MG63 (cell line): ENCODE measurements around the gene GLS2. TPM values are rescaled to one million over a fixed set of nuclear protein-coding genes. Genes with fewer than 3 reads are reported as not detected.
A peak's percentile ranks its signal among the peaks of the same experiment; 100 is the strongest.
"Not testable (repeated sequence)": the region's sequence is repeated elsewhere in the genome, so short reads cannot be mapped to it uniquely, and the experiment has no call there.

Experiments used
- DNase-seq: peaks from one replicate; pipeline ENCODE4 v3.0.0-alpha.2; 2020
- H3K27me3 ChIP-seq: fragments of 250-450 bp; sonication (Bioruptor Pico); 2 replicates; pipeline ENCODE4 v1.5.1; 2020; ENCODE audit warnings: mild to moderate bottlenecking, moderate library complexity
- H3K36me3 ChIP-seq: fragments of 250-450 bp; sonication (Bioruptor Pico); 2 replicates; pipeline ENCODE4 v1.5.1; 2020; ENCODE audit warnings: mild to moderate bottlenecking, moderate library complexity
- H3K4me3 ChIP-seq: fragments of 250-450 bp; sonication (Bioruptor Pico); 2 replicates; pipeline ENCODE4 v1.5.1; 2020; ENCODE audit warnings: mild to moderate bottlenecking, moderate library complexity
- H3K9me3 ChIP-seq: fragments of 250-450 bp; sonication (Bioruptor Pico); 2 replicates; pipeline ENCODE4 v1.5.1; 2020; ENCODE audit warnings: mild to moderate bottlenecking, moderate library complexity
- total RNA-seq: library from RNA; depleted of rRNA; stranded (reverse); fragments of >200 nt; shearing (Covaris generic); gene quantifications from 2 replicates; pipeline ENCODE4 v1.2.3, GENCODE V29; 2014; ENCODE audit warnings: low replicate concordance

Gene GLS2
- total RNA-seq, 1 experiment from 2014 or later, result 1.5 TPM

DNA sequence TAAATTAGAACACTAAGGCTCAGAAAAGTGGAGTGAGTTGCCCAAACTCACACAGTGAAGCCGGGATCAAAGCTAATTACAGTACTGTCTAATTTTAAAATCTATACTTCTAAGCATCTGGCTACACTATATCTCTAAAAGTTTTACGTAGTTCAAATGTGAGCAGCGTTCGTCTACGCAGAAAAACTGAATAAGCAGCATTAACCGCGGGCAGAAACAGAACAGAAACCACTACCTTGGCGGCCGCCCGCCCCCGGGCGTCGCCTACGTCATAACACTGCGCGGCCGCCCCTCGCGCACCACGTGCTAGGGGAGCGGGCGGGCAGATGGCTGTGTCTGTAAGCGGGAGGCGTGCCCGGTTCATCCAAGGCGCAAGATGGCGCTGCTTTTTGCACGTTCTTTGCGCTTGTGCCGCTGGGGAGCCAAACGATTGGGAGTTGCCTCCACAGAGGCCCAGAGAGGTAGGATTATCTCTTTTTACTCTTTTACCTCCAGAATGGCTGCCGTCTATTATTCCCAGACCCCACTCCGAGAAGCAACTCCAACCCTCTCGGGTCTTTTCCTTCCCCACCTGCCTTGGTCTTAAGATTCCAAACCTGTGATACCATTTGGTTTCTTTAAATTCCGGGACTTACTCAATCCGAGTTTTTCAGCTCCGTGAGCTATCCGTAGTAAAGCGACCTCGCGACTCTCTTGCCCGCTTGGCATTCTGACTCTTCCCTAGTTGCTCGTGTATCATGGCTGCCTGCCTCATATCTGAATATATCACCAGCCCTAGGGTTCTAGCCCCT is 19.6 kb downstream of the GLS2 start, which contains the start of gene SPRYD4:
SPRYD4 (plus strand) TSS at position 363 of the 791 bp plus-strand sequence; CDS start at position 377, 14 bp downstream.
- peak; percentile 91 for DNase-seq
- H3K36me3 ChIP-seq, result peaks cover 33% of the 10 kb centered on the region
- H3K4me3 ChIP-seq, result peak within 1 kb of the TSS; percentile 98
- H3K27me3 ChIP-seq, result no peaks in the 10 kb centered on the region
- H3K9me3 ChIP-seq, result 0 out of 2 replicates have a peak, but pooled peaks cover 2% of the 10 kb centered on the region

DNA sequence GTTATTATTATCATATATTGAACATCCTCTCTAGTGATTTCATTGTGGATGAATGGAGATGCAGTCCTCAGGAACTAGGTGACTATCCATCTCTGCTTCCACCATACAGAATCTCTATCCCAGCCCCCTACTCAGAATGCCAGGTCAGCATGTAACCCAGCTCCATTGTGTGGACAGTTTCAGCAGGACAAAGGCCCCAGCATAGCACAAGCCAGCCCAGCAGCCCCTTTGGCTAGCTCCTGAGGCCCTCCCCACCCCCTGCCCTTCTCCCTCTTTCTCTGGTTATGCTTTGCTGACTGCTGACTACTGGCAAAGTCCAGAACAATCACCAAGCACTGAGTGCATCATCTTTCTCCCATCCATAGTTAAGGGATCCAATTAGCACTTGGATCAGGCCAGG is 25.4 kb downstream of the GLS2 start:
- no peaks in the 10 kb centered on the region for H3K36me3 ChIP-seq
- H3K4me3 ChIP-seq, result no peak overlapping the region
- DNase-seq, result no peak
- H3K27me3 ChIP-seq, result no peaks in the 10 kb centered on the region
- H3K9me3 ChIP-seq, result 0 out of 2 replicates have a peak, but pooled peaks cover under 1% of the 10 kb centered on the region

DNA sequence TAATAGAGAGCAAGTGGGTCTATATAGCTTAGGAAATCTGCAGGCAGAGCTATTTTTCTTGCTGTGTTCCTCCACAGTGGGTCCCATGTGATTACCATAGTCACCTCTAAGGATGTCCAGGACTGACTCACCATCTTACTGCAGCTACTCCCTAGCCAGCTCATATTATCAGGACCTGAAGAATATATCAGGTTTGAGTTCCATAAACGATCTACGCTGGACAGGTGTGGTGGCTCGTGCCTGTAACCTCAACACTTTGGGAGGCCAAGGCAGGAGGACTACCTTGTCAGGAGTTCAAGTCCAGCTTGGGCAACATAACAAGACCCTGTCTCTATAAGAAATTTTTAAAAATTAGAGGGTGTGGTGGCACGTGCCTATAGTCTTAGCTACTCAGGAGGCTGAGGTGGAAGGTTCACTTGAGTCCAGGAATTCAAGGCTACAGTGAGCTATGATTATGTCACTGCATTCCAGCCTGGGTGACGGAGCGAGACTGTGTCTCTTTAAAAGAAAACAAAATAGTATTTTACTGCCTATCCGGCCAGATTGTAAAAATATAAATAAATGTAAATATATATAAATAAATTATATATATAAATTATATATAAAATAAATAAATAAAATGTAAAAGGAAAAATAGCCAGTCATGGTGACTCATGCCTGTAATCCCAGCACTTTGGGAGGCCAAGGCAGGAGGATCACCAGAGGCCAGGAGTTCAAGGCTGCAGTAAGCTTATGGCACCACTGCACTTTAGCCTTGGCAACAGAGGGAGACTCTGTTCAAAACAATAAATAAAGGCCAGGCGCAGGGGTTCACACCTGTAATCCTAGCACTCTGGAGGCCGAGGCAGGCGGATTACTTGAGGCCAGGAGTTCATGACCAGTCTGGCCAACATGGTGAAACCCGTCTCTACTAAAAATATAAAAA is 26.5 kb downstream of the GLS2 start:
- H3K36me3 ChIP-seq, result no peaks in the 10 kb centered on the region
- no peaks in the 10 kb centered on the region for H3K27me3 ChIP-seq
- DNase-seq, result peak; percentile 41
- no peak overlapping the region for H3K4me3 ChIP-seq
- no peaks in the 10 kb centered on the region for H3K9me3 ChIP-seq

DNA sequence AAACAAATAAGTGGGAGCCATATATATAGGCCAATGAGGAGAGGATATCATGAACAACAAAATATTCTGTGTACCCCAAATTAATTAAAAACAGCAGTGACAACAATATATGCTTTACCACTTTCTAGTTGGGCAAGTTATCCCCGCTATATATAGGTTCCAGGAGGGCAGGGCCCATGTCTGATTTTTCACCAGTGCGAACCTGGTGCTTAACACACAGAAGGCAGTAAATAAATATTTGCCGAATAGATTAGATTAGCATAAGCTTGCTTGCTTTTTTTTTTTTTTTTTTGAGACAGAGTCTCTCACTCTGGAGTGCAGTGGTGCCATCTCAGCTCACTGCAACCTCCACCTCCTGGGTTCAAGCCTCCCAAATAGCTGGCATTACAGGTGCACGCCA is 30.1 kb downstream of the GLS2 start:
- DNase-seq, result no peak
- H3K27me3 ChIP-seq, result no peaks in the 10 kb centered on the region

DNA sequence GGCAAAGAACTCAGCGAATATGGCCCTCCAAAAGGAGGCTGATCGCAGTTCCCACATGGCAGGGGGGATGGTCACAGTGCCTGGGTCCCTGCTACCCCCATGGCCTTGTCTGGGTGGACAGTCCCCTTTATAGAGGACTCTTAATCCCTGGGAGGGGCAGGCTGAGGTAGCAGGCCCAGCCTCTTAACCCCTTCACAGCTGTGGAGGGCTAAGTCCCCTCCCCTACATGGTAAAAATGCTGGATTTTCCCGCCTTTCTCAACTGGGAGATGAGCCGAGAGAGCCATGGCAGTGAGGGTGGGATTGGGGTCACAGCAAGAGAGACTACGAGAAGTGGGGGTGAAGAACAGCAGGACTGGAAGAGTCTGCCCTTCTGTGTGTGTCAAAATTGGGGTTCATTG is 33.4 kb downstream of the GLS2 start, which contains the start of gene MIP:
MIP (minus strand) TSS at position 101 of the 400 bp plus-strand sequence; CDS start at position 57, 44 bp downstream.
- Histone ChIP-seq H3K27me3 (no peaks in the 10 kb centered on the region), H3K4me3 (no peak within 1 kb of the TSS), H3K36me3 (no peaks in the 10 kb centered on the region), H3K9me3 (no peaks in the 10 kb centered on the region)
- DNase-seq, result no peak

More for the DNA sequence above, 30.1 kb downstream of the GLS2 start:
- Histone ChIP-seq H3K9me3 (no peaks in the 10 kb centered on the region), H3K36me3 (no peaks in the 10 kb centered on the region), H3K4me3 (no peak overlapping the region)

DNA sequence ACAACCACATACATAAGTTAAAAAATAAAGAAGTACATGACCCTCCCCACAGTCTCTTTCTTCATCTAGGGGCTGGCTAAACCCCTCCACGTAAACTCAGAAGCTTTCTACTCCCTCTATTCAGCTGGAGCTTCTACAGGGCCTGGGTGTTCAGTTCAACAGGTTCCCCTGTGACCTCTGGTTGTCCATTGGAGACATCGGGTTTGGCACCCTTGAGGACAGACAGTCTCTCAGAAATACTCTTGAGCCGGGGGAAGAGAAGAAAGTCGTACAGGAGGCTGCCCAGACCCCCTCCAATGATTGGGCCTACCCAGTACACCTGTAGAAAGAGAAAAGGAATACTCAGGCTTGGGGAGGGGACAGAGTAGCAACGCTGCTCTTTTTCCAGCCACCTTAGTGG is 36.8 kb downstream of the GLS2 start:
- no peaks in the 10 kb centered on the region for H3K27me3 ChIP-seq
- H3K4me3 ChIP-seq, result no peak overlapping the region
- no peak for DNase-seq
- peaks cover 7% of the 10 kb centered on the region; the same call in 1 of the 2 replicates for H3K36me3 ChIP-seq
- H3K9me3 ChIP-seq, result no peaks in the 10 kb centered on the region

DNA sequence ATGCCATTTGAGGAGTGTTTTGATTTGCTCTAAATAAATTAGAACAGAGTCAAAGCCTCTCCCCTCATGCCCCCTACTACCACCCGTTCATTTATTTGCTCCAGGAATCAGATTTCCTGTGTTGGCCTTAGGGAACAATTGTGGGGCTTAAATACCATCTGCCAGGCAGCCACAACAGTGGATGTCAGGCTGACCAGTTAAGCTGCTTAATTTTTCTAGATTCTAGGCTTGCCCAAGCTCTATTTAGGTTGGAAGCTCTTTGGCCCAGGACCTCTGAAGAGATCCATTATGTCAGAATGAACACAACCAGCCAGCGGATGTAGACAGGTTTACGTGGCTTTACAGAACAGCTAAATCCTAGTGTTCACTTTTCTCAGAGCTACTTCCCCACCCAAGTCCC is 37.7 kb downstream of the GLS2 start:
- H3K36me3 ChIP-seq, result peaks cover 7% of the 10 kb centered on the region; the same call in 1 of the 2 replicates

DNA sequence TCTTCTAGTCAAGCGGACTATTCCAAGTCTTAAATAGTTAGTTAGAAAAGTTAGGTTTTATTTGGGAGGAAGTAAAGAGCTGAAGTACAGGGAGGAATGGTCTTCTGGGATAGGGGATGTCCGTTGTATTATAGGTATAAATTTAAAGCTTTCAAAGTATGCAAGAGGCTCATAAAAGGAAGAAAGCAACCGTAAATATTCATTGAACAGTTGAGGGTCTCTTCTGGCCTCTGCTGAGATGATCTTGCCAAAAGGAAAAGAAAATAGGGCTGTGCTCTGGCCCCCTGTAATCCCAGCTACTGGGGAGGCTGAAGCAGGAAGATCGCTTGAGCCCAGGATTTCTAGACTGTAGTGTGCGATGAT is 38.4 kb downstream of the GLS2 start:
- Histone ChIP-seq H3K4me3 (peak overlapping the region; percentile 57), H3K27me3 (no peaks in the 10 kb centered on the region), H3K36me3 (peaks cover 7% of the 10 kb centered on the region; the same call in 1 of the 2 replicates), H3K9me3 (no peaks in the 10 kb centered on the region)
- no peak for DNase-seq

More for the DNA sequence above, 37.7 kb downstream of the GLS2 start:
- DNase-seq, result no peak
- H3K4me3 ChIP-seq, result no peak overlapping the region
- H3K9me3 ChIP-seq, result no peaks in the 10 kb centered on the region
- no peaks in the 10 kb centered on the region for H3K27me3 ChIP-seq

DNA sequence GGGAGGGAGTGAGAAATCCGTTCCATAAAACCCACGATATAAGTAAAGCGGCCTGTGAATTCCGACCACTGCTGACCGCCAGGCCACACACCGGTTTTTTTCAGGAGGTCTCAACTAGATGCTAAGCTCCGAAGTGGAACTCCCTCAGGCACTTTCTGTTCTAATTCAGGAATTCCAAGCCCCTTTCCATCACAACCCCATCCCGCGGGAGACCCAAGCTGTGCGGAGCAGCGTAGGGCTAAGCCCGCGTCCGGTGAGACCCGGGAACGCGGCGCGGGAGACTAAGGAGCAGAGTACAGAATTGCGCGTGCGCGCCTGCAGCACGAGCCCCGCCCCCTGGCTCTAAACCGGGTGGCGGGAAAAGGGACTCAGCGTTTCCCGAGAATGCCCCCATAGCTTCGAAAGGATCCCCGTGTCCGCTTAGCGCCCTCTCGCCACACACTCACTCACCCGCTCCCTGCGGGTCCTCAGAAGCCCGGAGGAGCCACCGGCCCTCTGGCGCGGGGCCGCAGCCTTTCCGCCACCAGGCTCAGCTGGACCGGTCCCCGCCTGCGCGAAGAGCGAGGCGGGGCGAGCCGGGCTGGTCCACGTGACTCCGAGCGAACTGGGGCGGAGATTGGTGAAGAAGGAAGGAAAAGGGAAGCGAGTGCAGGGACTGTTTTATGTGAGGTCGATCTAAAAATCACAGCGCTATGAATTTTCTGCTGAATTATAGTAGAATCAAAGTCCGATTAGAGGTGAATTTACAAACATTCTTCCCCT is 38.9 kb downstream of the GLS2 start, which contains the start of gene TIMELESS:
TIMELESS (minus strand) TSS at position 567 of the 762 bp plus-strand sequence. CDS start 15,256 bp downstream, outside the sequence.
- H3K27me3 ChIP-seq, result no peaks in the 10 kb centered on the region
- peak within 1 kb of the TSS; percentile 57 for H3K4me3 ChIP-seq
- H3K9me3 ChIP-seq, result no peaks in the 10 kb centered on the region
- DNase-seq, result peak; percentile 88
- H3K36me3 ChIP-seq, result peaks cover 7% of the 10 kb centered on the region; the same call in 1 of the 2 replicates

DNA sequence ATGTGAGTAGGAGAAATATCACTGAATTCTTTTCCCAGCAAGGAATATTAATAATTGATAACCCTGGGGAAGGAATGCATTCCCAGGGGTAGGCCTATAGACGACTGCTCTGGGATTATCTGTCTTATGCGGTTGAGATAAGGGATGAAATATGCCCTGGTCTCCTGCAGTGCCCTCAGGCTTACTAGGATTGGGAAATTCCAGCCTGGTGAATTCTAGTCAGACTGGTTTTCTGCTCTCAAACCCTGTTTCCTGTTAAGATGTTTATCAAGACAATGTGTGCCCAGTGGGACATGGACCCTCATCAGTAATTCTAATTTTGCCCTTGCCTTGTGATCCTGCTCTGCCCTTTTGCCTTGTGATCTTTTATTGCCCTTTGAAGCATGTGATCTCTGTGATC is 44.8 kb downstream of the GLS2 start:
- H3K9me3 ChIP-seq, DNase-seq, H3K27me3 ChIP-seq, H3K4me3 ChIP-seq, H3K36me3 ChIP-seq: not testable (repeated sequence)

DNA sequence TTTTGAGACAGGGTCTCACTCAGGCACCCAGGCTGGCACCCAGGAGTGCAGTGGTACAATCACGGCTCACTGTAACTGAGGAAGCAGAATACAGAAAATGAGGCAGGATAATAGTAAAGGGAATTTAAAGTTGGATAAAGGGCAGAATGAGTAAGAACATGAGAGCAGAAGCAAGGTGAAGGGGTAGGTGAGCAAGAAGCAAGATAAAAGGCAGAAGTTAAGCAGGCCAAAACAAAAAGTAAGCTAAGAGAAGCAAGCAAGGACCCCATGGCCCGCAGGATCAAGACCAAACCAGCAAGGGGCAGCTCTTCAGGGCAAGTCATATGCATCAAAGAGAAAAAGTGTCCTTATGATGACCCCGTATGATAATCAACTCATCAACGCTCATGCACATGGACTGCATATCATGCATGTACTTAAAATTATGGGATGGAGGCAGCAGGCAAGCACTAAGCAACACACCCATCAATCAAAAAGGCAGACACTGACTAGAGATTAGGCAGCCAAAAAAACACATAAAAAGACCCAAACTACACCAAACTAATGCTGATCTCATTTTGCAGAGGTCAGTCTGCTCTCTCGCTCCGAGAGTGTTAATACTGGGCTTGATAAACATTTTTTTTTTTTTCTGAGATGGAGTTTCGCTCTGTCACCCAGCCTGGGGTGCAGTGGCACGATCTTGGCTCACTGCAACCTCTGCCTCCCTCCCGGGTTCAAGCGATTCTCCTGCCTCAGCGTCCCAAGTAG is 50.4 kb downstream of the GLS2 start:
- Histone ChIP-seq H3K4me3 (no peak overlapping the region), H3K9me3 (no peaks in the 10 kb centered on the region), H3K36me3 (peaks cover 8% of the 10 kb centered on the region), H3K27me3 (no peaks in the 10 kb centered on the region)
- no peak for DNase-seq

DNA sequence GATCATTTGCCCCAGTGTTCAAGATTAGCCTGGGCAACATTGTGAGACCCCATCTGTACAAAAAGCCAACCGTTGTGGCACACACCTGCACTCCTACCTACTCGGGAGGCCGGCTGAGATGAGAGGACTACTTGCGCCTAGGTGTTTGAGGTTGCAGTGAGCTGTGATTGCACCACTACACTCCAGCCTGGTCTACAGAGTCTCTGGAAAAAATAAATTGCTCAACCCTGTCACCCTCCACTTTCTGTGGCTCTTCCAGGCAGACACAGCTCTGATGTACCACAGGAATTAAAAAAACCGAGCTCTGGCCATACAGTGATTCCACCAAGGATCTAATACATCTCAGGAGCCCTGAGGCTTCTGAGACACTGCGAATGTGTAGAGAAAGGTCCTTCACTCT is 53.1 kb downstream of the GLS2 start:
- H3K4me3 ChIP-seq, result no peak overlapping the region
- no peak for DNase-seq
- H3K36me3 ChIP-seq, result peaks cover 17% of the 10 kb centered on the region
- no peaks in the 10 kb centered on the region for H3K27me3 ChIP-seq
- H3K9me3 ChIP-seq, result no peaks in the 10 kb centered on the region

DNA sequence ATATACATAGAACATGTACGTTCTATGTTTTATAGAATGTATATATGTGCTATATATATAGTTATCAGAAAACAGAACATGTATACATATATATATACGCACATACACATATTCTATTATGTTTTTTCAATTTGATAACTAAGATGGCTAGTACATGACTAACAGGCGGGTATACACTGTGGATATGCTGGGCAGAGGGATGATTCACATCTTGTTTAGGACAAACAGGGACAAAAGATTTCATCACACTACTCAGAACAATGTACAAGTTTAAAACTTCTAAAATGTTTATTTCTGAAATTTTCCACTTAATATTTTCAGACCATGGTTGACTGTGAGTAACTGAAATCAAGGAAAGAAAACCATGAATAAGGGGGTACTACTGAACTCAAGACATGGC is 56.1 kb downstream of the GLS2 start:
- no peaks in the 10 kb centered on the region for H3K27me3 ChIP-seq
- no peak for DNase-seq

DNA sequence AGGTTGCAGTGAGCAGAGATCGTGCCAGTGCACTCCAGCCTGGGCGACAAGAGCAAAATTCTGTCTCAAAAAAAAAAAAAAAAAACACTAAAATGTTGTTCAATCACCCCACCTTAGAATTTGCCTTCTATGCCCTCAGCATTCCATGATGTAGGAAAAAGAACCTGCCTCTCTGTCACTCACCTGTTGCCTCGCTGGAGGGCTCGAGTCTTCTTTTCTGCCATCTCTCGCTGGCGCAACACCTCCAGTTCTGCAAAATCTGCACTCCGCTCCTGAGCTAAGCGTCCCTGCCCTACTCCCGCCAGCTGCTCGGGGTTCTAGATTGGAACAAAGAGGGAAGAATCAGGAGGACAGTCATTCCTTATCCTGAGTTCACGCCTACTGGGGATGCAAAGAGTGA is 56.7 kb downstream of the GLS2 start:
- no peaks in the 10 kb centered on the region for H3K27me3 ChIP-seq
- no peak overlapping the region for H3K4me3 ChIP-seq
- DNase-seq, result no peak
- H3K36me3 ChIP-seq, result peaks cover 29% of the 10 kb centered on the region
- H3K9me3 ChIP-seq, result no peaks in the 10 kb centered on the region

More for the DNA sequence above, 56.1 kb downstream of the GLS2 start:
- Histone ChIP-seq H3K36me3 (peaks cover 29% of the 10 kb centered on the region), H3K9me3 (no peaks in the 10 kb centered on the region), H3K4me3 (no peak overlapping the region)

DNA sequence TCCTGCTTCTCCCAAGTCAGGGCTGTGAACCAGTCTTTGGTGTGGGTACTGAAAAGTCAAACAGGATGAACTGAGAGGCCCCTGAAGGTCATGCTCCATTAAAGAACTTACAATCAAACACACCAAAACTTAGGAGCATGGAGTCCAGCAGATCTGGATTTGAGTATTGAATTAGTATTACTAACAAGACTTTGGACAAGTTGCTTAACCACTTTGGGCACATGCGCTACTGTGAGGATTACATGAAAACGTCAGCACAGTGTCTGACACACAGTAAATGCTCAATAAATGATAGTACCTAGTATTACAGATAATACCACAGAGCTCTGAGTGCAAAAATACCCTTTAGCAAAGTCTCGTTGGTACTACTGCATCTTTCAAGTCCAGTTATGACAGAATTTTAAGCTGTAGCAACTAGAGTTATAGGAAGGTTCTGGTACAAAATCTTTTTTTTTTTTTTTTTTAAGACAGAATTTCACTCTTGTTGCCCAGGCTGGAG is 62.0 kb downstream of the GLS2 start:
- Histone ChIP-seq H3K36me3 (peaks cover 34% of the 10 kb centered on the region), H3K9me3 (no peaks in the 10 kb centered on the region), H3K4me3 (no peak overlapping the region), H3K27me3 (no peaks in the 10 kb centered on the region)
- no peak for DNase-seq
